T-helper 22 cell (primary cell): Measurements from ENCODE around the gene CDH6.

Experiments used
- DNase-seq: peaks from one replicate; pipeline ENCODE4 v3.0.0-alpha.2; 2020; ENCODE audit warnings: low read depth

The CDH6 gene

GRCh38 chr5:31250201-31250600 is 56.7 kb downstream of the CDH6 start:
- DNase-seq, result no peak

- no peak for DNase-seq
Measured at GRCh38 chr5:31251032-31251431, 57.5 kb downstream of the CDH6 start.

GRCh38 chr5:31255041-31255440 is 61.6 kb downstream of the CDH6 start:
- DNase-seq, result no peak

- DNase-seq, result no peak
Measured at GRCh38 chr5:31268256-31268655, 74.8 kb downstream of the CDH6 start.

- DNase-seq, result no peak
Measured at GRCh38 chr5:31268686-31269085, 75.2 kb downstream of the CDH6 start.

GRCh38 chr5:31269259-31269658 is 75.8 kb downstream of the CDH6 start:
- no peak for DNase-seq

GRCh38 chr5:31270396-31270795 is 76.9 kb downstream of the CDH6 start:
- no peak for DNase-seq

GRCh38 chr5:31271567-31271966 is 78.1 kb downstream of the CDH6 start:
- DNase-seq, result no peak

GRCh38 chr5:31273161-31273560 is 79.7 kb downstream of the CDH6 start:
- no peak for DNase-seq

- no peak for DNase-seq
Measured at GRCh38 chr5:31273631-31274378, 80.3 kb downstream of the CDH6 start.

- DNase-seq, result no peak
Measured at GRCh38 chr5:31280210-31280609, 86.7 kb downstream of the CDH6 start.

- DNase-seq, result no peak
Measured at GRCh38 chr5:31283326-31283725, 89.8 kb downstream of the CDH6 start.

GRCh38 chr5:31285025-31285424 is 91.5 kb downstream of the CDH6 start:
- no peak for DNase-seq

GRCh38 chr5:31287985-31288384 is 94.5 kb downstream of the CDH6 start:
- no peak for DNase-seq

GRCh38 chr5:31289429-31289828 is 95.9 kb downstream of the CDH6 start:
- DNase-seq, result no peak

GRCh38 chr5:31291323-31291854 is 97.9 kb downstream of the CDH6 start:
- DNase-seq, result no peak

GRCh38 chr5:31300501-31300900 is 107.0 kb downstream of the CDH6 start:
- DNase-seq, result no peak

GRCh38 chr5:31301833-31302232 is 108.3 kb downstream of the CDH6 start:
- DNase-seq, result no peak

GRCh38 chr5:31303688-31304087 is 110.2 kb downstream of the CDH6 start:
- no peak for DNase-seq

GRCh38 chr5:31317665-31318064 is 124.2 kb downstream of the CDH6 start:
- no peak for DNase-seq

- no peak for DNase-seq
Measured at GRCh38 chr5:31319335-31319734, 125.8 kb downstream of the CDH6 start.

GRCh38 chr5:31322946-31323345 is 129.5 kb downstream of the CDH6 start:
- no peak for DNase-seq

GRCh38 chr5:31324842-31325241 is 131.4 kb downstream of the CDH6 start:
- DNase-seq, result no peak
